Measurements from ENCODE around the gene GCC2.

GRCh38 chr2:108418416-108418815 is 30.6 kb upstream of the GCC2 start:
- TF ChIP-seq CTCF (IDR thresholded peaks at IDR 0.05; ENCODE audit: low read depth, low read length) (no peak), EZH2phosphoT487 (IDR thresholded peaks at IDR 0.05; ENCODE audit: low read depth) (no peak)

All from OCI-LY3 (cell line).